Activated gamma-delta T cell treated with anti-CD3 and anti-CD28 coated beads, Interleukin-2, amount 50 U/mL, for 16 hours (primary cell): ENCODE results near the gene PEX11B.

Experiments
- DNase-seq: peaks from one replicate; pipeline ENCODE4 v3.0.0-alpha.2; 2020; ENCODE audit warnings: low read depth

The PEX11B gene

GRCh38 chr1:145906954-145907753 lies 11.4 kb downstream of the PEX11B start:
- no peak for DNase-seq

GRCh38 chr1:145901312-145902021 lies 17.1 kb downstream of the PEX11B start:
- DNase-seq: no peak

- DNase-seq: no peak
Measured at GRCh38 chr1:145898756-145899155, 19.8 kb downstream of the PEX11B start.

GRCh38 chr1:145897969-145898368 lies 20.5 kb downstream of the PEX11B start:
- DNase-seq: no peak

- DNase-seq: no peak
Measured at GRCh38 chr1:145895471-145895870, 23.0 kb downstream of the PEX11B start.

GRCh38 chr1:145893306-145894055 lies 25.0 kb downstream of the PEX11B start:
- no peak for DNase-seq

- DNase-seq: no peak
Measured at GRCh38 chr1:145892486-145893087, 25.9 kb downstream of the PEX11B start.

GRCh38 chr1:145891587-145892485 lies 26.7 kb downstream of the PEX11B start:
- DNase-seq: peak; percentile 21

GRCh38 chr1:145891143-145891542 lies 27.4 kb downstream of the PEX11B start:
- no peak for DNase-seq

- DNase-seq: no peak
Measured at GRCh38 chr1:145889722-145890121, 28.8 kb downstream of the PEX11B start.

- no peak for DNase-seq
Measured at GRCh38 chr1:145887631-145888030, 30.9 kb downstream of the PEX11B start.

- DNase-seq: no peak
Measured at GRCh38 chr1:145886816-145887215, 31.7 kb downstream of the PEX11B start.

GRCh38 chr1:145886390-145886789 lies 32.1 kb downstream of the PEX11B start:
- no peak for DNase-seq

GRCh38 chr1:145885738-145886287 lies 32.7 kb downstream of the PEX11B start, which contains the start of gene ANKRD35:
TSS of gene ANKRD35 (minus strand) at chr1:145885866. CDS start at chr1:145885758, 108 bp downstream.
- peak; percentile 78 for DNase-seq

GRCh38 chr1:145884675-145885074 lies 33.8 kb downstream of the PEX11B start:
- no peak for DNase-seq

- no peak for DNase-seq
Measured at GRCh38 chr1:145879775-145880174, 38.7 kb downstream of the PEX11B start.

GRCh38 chr1:145878724-145879123 lies 39.8 kb downstream of the PEX11B start:
- no peak for DNase-seq

- DNase-seq: no peak
Measured at GRCh38 chr1:145877923-145878486, 40.5 kb downstream of the PEX11B start.

- no peak for DNase-seq
Measured at GRCh38 chr1:145874646-145875045, 43.9 kb downstream of the PEX11B start.
